Astrocyte of the spinal cord (primary cell): ENCODE measurements around the gene BUD13.

Experiments used
- DNase-seq: peaks from one replicate; pipeline ENCODE4 v3.0.0; 2011; ENCODE audit warnings: low read depth, low spot score
- H3K4me3 ChIP-seq: 2 replicates; pipeline ENCODE4 v1.5.1; 2011; ENCODE audit warnings: low read depth, mild to moderate bottlenecking, low read length, moderate library complexity
- in situ Hi-C: cut with HindIII; loops from 2 replicates; pipeline ENCODE4 v1.10.0; 2017; ENCODE audit warnings: low sequenced_read_pairs
- TF ChIP-seq, protein P1 (sequence below): IDR thresholded peaks from 2 replicates; pipeline ENCODE4 v1.5.1; 2012; ENCODE audit warnings: low read depth, mild to moderate bottlenecking, low read length, inconsistent platforms

Gene BUD13

DNA sequence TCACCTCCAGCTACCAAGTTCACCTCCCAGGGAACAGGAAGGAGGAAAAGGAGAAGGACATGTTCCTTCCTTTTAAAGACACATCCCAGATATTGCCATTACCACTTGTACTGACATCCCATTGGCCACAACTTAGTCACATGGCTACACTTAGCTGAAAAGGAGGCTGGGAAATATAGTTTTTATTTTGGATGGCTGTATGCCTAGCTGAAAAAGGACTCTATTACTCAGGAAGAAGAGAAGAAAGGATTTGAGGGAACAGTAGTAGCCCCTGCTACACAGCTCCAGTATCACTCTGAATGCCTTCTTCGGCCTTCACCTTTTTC lies 20.9 kb upstream of the BUD13 start:
- peak; percentile 24 for DNase-seq
- no peak overlapping the region for H3K4me3 ChIP-seq
- TF ChIP-seq, protein P1, sequence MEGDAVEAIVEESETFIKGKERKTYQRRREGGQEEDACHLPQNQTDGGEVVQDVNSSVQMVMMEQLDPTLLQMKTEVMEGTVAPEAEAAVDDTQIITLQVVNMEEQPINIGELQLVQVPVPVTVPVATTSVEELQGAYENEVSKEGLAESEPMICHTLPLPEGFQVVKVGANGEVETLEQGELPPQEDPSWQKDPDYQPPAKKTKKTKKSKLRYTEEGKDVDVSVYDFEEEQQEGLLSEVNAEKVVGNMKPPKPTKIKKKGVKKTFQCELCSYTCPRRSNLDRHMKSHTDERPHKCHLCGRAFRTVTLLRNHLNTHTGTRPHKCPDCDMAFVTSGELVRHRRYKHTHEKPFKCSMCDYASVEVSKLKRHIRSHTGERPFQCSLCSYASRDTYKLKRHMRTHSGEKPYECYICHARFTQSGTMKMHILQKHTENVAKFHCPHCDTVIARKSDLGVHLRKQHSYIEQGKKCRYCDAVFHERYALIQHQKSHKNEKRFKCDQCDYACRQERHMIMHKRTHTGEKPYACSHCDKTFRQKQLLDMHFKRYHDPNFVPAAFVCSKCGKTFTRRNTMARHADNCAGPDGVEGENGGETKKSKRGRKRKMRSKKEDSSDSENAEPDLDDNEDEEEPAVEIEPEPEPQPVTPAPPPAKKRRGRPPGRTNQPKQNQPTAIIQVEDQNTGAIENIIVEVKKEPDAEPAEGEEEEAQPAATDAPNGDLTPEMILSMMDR, result no peak
- in situ Hi-C loops, result no loop called here

DNA sequence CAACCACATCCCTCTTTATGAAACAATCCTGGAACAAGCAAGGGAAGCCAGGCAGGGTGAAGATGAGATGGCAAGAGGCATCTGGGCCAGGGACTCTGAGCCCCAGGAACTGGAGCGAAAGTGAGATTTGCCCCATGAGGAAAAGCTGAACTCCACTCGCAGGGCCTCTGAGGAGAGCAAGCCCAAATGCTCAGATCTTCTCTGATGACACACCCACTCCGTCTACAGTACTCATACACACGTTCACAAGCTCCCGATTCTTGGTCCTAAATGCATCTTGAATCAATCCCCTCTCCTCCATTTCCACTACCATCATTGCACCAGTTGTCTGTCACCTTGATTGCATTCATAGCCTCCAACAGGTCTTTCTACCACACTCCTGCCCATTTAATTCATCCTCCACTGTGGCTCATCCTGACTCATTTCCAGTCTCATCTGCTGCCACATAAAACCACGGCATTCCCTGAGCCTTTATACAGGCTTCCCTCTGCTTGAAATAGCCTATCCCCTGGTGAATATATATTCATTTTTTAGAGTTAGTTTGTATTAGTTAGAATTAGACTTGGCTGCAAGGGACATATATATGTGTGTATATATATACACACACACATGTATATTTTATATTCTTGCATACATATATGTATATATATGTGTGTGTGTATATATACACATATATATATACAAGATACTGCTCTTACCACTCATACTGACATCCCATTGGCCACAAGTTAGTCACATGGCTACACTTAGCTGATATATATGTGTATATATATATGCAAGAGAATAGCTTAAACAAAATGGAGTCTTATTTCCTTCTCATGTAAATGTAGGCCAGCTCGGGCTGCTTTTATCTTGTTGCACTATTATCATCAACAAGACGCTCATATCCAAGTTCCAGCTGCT lies 20.3 kb upstream of the BUD13 start:
- in situ Hi-C loops, result no loop called here

DNA sequence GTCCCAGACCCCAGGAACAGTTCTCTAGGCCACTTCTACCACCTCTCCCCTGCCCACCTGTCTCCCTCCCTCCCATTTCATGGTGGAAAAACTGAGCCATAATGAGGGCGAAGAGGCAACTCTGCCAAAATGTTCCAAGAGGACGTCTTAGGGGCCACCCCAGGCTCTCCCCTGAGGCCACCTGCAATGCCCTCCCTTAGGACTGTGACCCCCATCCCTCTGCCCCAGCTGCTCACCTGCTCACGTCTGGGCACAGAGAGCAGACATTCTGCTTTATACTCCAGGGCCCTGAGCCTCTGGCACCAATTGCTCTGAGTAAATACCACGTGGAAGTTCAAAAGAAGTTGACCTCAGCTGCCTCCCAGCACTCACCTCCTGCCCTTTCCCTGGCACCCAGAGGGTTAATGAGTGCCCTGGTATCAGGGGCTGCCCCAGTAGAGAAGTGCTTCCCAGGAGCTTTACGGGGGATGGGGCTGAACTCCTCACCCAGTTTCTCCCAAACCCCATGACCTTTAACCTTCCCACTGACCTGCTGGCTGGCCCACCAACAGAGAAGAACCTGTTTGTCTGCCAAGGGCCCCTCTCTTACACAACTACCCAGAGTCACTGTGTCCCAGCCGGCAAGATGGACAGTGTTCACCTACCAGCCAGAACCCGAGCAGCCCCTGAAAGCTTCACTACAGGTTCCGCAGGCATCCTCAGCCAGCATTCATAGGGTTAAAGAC lies 19.5 kb upstream of the BUD13 start:
- TF ChIP-seq, protein P1, result no peak
- no peak for DNase-seq
- no peak overlapping the region for H3K4me3 ChIP-seq
- in situ Hi-C loops, result no loop called here

More for the DNA sequence above, 20.3 kb upstream of the BUD13 start:
- TF ChIP-seq, protein P1, result no peak
- no peak overlapping the region for H3K4me3 ChIP-seq
- DNase-seq, result peak; percentile 74

GRCh38 chr11:116791813-116792143 lies 19.0 kb upstream of the BUD13 start, which contains the start of gene APOA5:
APOA5 (minus strand) TSS chr11:116791879; CDS start chr11:116791860, 19 bp downstream.
- TF ChIP-seq, protein P1, result no peak
- no peak for DNase-seq
- in situ Hi-C loops, result no loop called here
- H3K4me3 ChIP-seq, result no peak within 1 kb of the TSS

DNA sequence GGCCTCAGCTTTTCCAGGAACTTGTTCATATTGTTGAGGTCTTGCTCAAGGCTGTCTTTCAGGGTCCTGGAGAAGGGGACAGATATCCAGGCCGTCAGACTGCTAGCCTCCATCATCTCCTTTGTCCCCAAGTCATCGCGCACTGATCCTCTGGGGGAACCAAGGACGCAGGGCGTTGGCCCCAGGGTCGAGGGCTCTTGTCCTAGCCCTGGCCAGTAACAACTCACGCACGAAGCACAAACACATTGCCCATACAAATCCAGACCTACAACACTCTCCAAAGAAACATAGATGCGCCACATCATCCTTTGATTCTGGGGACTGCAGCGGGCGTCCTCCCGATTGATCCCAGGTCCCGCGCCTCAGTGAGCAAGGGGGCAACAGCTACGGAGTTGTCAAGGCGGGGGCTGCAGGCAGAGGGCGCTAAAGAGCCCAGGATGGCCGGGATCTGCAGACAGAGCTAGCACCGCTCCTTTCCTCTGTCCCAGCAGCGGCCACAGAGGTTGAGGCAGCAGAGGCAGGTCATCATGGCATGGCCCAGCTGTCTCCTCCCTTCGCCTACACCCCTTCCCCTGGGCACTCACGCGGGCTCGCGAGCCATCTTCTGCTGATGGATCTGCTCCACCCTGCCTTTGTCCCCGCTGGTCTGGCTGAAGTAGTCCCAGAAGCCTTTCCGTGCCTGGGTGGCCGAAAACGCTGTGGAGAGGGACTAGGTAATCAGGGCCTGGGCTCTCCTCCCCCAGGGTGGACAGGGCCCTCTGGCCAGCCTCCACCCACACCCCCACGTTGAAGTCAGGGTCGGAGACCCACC lies 18.4 kb upstream of the BUD13 start:
- no peak overlapping the region for H3K4me3 ChIP-seq
- in situ Hi-C loops, result no loop called here

More for the DNA sequence above, 18.4 kb upstream of the BUD13 start:
- TF ChIP-seq, protein P1, result peak; percentile 94
- peak; percentile 55 for DNase-seq
